ENCODE data around the gene DNAJC16.

DNAJC16 gene

DNA sequence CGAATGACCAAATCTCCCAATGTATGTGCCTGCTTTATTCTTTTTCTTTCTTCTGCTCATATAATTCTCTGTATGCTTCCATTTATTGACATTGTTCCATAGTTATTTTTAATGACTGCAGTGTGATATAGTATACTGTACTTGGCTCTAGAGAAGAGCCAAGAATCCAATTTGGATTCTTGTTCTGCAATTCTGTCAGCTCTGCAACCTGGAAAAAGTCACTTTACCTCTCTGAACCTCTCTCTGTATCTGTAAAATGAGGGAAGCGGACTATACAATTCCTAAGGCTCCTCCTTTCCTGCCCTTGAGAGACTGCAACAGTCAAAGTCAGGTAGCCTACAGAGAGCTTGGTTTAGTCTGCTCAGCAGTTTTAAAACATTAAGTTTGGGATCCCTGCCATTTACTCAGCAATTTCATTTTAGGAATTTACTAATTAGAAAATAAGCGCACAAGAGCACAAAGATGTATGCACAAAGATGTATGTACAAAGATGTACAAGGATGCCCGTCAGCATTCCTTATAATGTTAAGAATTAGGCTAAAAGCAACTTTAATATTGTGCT lies 14.7 kb downstream of the DNAJC16 start:
- ATAC-seq = no peak
- no peak for TF ChIP-seq OSR1 (CRISPR knock-in tag; IDR thresholded peaks at IDR 0.05)
- TF ChIP-seq ZFP30 (CRISPR knock-in tag; IDR thresholded peaks at IDR 0.05) = no peak
- TF ChIP-seq ZFP3 (CRISPR knock-in tag; IDR thresholded peaks at IDR 0.05) = no peak
- TF ChIP-seq TSHZ2 (CRISPR knock-in tag; IDR thresholded peaks at IDR 0.05) = no peak
- no peak for TF ChIP-seq ZNF565 (CRISPR knock-in tag; conservative IDR thresholded peaks at IDR 0.05; ENCODE audit: low read depth)
- TF ChIP-seq GLIS3 (CRISPR knock-in tag; IDR thresholded peaks at IDR 0.05) = no peak
- no peak for TF ChIP-seq TOX (CRISPR knock-in tag; IDR thresholded peaks at IDR 0.05; ENCODE audit: borderline replicate concordance)
- no peak for TF ChIP-seq RARB (CRISPR knock-in tag; IDR thresholded peaks at IDR 0.05)
- TF ChIP-seq ISL1 (CRISPR knock-in tag; IDR thresholded peaks at IDR 0.05) = no peak
- TF ChIP-seq PPARA (CRISPR knock-in tag; IDR thresholded peaks at IDR 0.05; ENCODE audit: borderline replicate concordance) = no peak
- no peak for TF ChIP-seq BACH2 (CRISPR knock-in tag; IDR thresholded peaks at IDR 0.05; ENCODE audit: borderline replicate concordance)
- TF ChIP-seq ZNF70 (CRISPR knock-in tag; IDR thresholded peaks at IDR 0.05) = no peak
- TF ChIP-seq ZC3H10 (CRISPR knock-in tag; IDR thresholded peaks at IDR 0.05) = no peak
- no peak for TF ChIP-seq PATZ1 (CRISPR knock-in tag; IDR thresholded peaks at IDR 0.05; ENCODE audit: borderline replicate concordance)
- TF ChIP-seq ESRRG (CRISPR knock-in tag; IDR thresholded peaks at IDR 0.05) = no peak
- TF ChIP-seq ARNTL (CRISPR knock-in tag; IDR thresholded peaks at IDR 0.05; ENCODE audit: borderline replicate concordance, low read depth) = no peak
- TF ChIP-seq ZNF8 (CRISPR knock-in tag; IDR thresholded peaks at IDR 0.05) = no peak

- TF ChIP-seq ZNF565 (CRISPR knock-in tag; conservative IDR thresholded peaks at IDR 0.05; ENCODE audit: low read depth) (no peak), PATZ1 (CRISPR knock-in tag; IDR thresholded peaks at IDR 0.05; ENCODE audit: borderline replicate concordance) (no peak), ISL1 (CRISPR knock-in tag; IDR thresholded peaks at IDR 0.05) (no peak), OSR1 (CRISPR knock-in tag; IDR thresholded peaks at IDR 0.05) (no peak), ZFP30 (CRISPR knock-in tag; IDR thresholded peaks at IDR 0.05) (no peak), SNAI2 (CRISPR knock-in tag; IDR thresholded peaks at IDR 0.05) (no peak), ZNF8 (CRISPR knock-in tag; IDR thresholded peaks at IDR 0.05) (no peak), GLIS3 (CRISPR knock-in tag; IDR thresholded peaks at IDR 0.05) (no peak), RARB (CRISPR knock-in tag; IDR thresholded peaks at IDR 0.05) (no peak)
- TF ChIP-seq, protein P1, sequence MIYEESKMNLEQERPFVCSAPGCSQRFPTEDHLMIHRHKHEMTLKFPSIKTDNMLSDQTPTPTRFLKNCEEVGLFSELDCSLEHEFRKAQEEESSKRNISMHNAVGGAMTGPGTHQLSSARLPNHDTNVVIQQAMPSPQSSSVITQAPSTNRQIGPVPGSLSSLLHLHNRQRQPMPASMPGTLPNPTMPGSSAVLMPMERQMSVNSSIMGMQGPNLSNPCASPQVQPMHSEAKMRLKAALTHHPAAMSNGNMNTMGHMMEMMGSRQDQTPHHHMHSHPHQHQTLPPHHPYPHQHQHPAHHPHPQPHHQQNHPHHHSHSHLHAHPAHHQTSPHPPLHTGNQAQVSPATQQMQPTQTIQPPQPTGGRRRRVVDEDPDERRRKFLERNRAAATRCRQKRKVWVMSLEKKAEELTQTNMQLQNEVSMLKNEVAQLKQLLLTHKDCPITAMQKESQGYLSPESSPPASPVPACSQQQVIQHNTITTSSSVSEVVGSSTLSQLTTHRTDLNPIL (CRISPR knock-in tag; IDR thresholded peaks at IDR 0.05; ENCODE audit: low read depth) = no peak
- TF ChIP-seq, protein P2, sequence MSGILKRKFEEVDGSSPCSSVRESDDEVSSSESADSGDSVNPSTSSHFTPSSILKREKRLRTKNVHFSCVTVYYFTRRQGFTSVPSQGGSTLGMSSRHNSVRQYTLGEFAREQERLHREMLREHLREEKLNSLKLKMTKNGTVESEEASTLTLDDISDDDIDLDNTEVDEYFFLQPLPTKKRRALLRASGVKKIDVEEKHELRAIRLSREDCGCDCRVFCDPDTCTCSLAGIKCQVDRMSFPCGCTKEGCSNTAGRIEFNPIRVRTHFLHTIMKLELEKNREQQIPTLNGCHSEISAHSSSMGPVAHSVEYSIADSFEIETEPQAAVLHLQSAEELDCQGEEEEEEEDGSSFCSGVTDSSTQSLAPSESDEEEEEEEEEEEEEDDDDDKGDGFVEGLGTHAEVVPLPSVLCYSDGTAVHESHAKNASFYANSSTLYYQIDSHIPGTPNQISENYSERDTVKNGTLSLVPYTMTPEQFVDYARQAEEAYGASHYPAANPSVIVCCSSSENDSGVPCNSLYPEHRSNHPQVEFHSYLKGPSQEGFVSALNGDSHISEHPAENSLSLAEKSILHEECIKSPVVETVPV (CRISPR knock-in tag; IDR thresholded peaks at IDR 0.05) = no peak
- ATAC-seq = no peak
These were observed 16.0 kb downstream of the DNAJC16 start for GRCh38 chr1:15542388-15543250.

Data from SK-N-SH treated with all-trans-retinoic acid at 6 μM for 48 hours (cell line).